Tibial nerve (tissue), 3 donors: ENCODE data around the gene NEU1.

Source experiments
- POLR2A ChIP-seq, 2 donors: fragments of 450-650 bp; IDR thresholded peaks; one replicate each; pipeline ENCODE4 v1.6.1; 2017; ENCODE audit warnings: antibody characterized with exemption in 2 of 2, mild to moderate bottlenecking in 2 of 2, moderate library complexity in 2 of 2
- TF ChIP-seq, protein P1 (sequence below), 5 experiments: fragments of 200-600 bp in 3 of 5; fragments of 450-650 bp in 2 of 5; sonication (generic) in 3 of 5; IDR thresholded peaks; one replicate each; pipeline ENCODE4 v1.5.1; 2016 to 2019; ENCODE audit warnings: antibody characterized with exemption in 5 of 5, mild to moderate bottlenecking in 3 of 5, moderate library complexity in 2 of 5

DNA sequence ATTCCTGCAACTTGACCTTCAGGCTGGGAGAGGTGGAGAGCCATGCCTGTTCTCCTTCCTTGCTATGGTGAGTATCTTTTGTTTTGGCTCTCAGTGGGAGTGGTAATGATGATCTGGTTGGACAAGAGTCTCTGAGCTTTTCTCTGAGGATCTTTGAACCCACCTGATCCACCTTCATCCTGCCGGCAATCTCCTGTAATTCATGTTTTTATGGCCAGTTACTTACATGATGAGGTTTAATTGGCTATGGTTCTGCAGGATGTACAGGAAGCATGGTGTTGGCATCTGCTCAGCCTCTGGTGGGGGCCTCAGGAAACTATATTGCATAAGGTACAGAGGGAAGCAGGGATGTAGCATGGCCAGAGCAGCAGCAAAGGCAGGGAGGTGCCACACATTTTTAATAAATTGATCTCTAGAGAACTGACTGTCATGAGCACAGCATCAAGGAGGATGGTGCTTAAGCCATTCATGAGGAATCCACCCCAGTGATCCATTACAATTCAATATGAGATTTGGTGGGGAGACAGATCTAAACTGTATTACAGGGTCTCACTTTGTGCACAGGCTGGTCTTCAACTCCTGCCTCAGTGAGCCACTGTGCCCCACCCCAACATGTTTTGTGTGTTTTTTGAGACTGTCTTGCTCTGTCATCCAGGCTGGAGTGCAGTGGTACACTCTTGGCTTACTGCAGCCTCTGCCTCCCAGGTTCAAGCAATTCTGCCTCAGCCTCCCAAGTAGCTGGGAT, 25.1 kb downstream of the NEU1 start:
- TF ChIP-seq, protein P1, sequence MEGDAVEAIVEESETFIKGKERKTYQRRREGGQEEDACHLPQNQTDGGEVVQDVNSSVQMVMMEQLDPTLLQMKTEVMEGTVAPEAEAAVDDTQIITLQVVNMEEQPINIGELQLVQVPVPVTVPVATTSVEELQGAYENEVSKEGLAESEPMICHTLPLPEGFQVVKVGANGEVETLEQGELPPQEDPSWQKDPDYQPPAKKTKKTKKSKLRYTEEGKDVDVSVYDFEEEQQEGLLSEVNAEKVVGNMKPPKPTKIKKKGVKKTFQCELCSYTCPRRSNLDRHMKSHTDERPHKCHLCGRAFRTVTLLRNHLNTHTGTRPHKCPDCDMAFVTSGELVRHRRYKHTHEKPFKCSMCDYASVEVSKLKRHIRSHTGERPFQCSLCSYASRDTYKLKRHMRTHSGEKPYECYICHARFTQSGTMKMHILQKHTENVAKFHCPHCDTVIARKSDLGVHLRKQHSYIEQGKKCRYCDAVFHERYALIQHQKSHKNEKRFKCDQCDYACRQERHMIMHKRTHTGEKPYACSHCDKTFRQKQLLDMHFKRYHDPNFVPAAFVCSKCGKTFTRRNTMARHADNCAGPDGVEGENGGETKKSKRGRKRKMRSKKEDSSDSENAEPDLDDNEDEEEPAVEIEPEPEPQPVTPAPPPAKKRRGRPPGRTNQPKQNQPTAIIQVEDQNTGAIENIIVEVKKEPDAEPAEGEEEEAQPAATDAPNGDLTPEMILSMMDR (IDR thresholded peaks at IDR 0.05): no peak
- no peak for TF ChIP-seq POLR2A (IDR thresholded peaks at IDR 0.05)
